Measurements from ENCODE around the gene FXYD7. TPM values are rescaled to one million over a fixed set of nuclear protein-coding genes. Genes with fewer than 3 reads are reported as not detected.

FXYD7 gene
- total and polyA plus RNA-seq, 2 of the 4 experiments (the other 2 are of a cell fraction): 0.31 TPM; not detected in 1

GRCh38 chr19:35176181-35176570 lies 33.1 kb downstream of the FXYD7 start:
- H3K23ac ChIP-seq (ENCODE audit: low read depth, low read length): no peak overlapping the region
- H4K5ac ChIP-seq (ENCODE audit: low read depth, low read length): no peak overlapping the region
- H3K9me1 ChIP-seq (ENCODE audit: insufficient read depth, low read length): no peaks in the 10 kb centered on the region
- H3K4me1 ChIP-seq (ENCODE audit: control insufficient read depth, insufficient read depth, low read length): no peaks in the 10 kb centered on the region
- TF ChIP-seq MAFK (IDR thresholded peaks at IDR 0.05; ENCODE audit: low read depth, low read length): no peak
- TF ChIP-seq RFX5 (IDR thresholded peaks at IDR 0.05; ENCODE audit: low read depth, low read length): no peak
- TF ChIP-seq ELK1 (IDR thresholded peaks at IDR 0.05; ENCODE audit: borderline replicate concordance, low read depth, low read length): no peak
- no peak for TF ChIP-seq FOS (IDR thresholded peaks at IDR 0.05; ENCODE audit: low read depth, low read length)
- no peak overlapping the region for H2BK15ac ChIP-seq (ENCODE audit: low read depth, low read length)
- no peak overlapping the region for H3K56ac ChIP-seq (ENCODE audit: extremely low read depth, insufficient read depth, low read length)
- no peak overlapping the region for H2BK120ac ChIP-seq (ENCODE audit: low read depth, low read length)
- H3K9me3 ChIP-seq (ENCODE audit: control insufficient read depth, insufficient read depth, low read length): no peaks in the 10 kb centered on the region; the same call in 1 of the 2 replicates
- no peaks in the 10 kb centered on the region for H3K79me1 ChIP-seq (ENCODE audit: low read depth in 1 of 2, low read length in 2 of 2)
- no TSS peak for BruUV-seq (replicated peaks)
- H4K8ac ChIP-seq (ENCODE audit: low read depth in 2 of 2, low read length in 2 of 2): no peak overlapping the region
- H2AK5ac ChIP-seq (ENCODE audit: low read depth, low read length): no peak overlapping the region
- DNase-seq (no peak), ATAC-seq (ENCODE audit: low read depth) (no peak)
- H2BK5ac ChIP-seq (ENCODE audit: low read depth, low read length, poor library complexity, severe bottlenecking): no peak overlapping the region
- H3K27ac ChIP-seq (ENCODE audit: insufficient read depth, low read length): no peak overlapping the region
- no peak overlapping the region for H3K4ac ChIP-seq (ENCODE audit: low read depth, low read length)
- no peak overlapping the region for H2AK9ac ChIP-seq (replicated peaks; ENCODE audit: low read depth, low read length, poor library complexity)
- POLR2A ChIA-PET (ENCODE audit: unreplicated experiment): no interaction called here
- WGBS, 2 experiments (ENCODE audit: extremely low coverage in 2 of 2, insufficient read length in 1 of 2): 86% methylated on average over 1 of the region's 3 CpGs; no CpG with 5 or more reads in 1 of the 2 experiments
- no peak overlapping the region for H3K9ac ChIP-seq (ENCODE audit: low read depth, low read length)
- no peaks in the 10 kb centered on the region for H4K20me1 ChIP-seq (ENCODE audit: insufficient read depth, low read length)
- no peak overlapping the region for H3K14ac ChIP-seq (replicated peaks; ENCODE audit: low read depth, low read length)
- peaks cover 2% of the 10 kb centered on the region; the same call in 1 of the 2 replicates for H3K27me3 ChIP-seq (ENCODE audit: control insufficient read depth, insufficient read depth, low read length)
- intact Hi-C loops (cut with micrococcal nuclease): no loop called here
- H4K91ac ChIP-seq (ENCODE audit: insufficient read depth, low read depth, low read length): no peak overlapping the region
- in situ Hi-C loops (cut with MboI; ENCODE audit: low sequenced_read_pairs): no loop called here
- dilution Hi-C loops (cut with HindIII; ENCODE audit: low sequenced_read_pairs, unreplicated experiment): no loop called here
- H3K4me3 ChIP-seq (ENCODE audit: insufficient read depth, low read depth, low read length): no peak overlapping the region
- H3K18ac ChIP-seq (ENCODE audit: low read depth, low read length): no peak overlapping the region
- no peak overlapping the region for H3K4me2 ChIP-seq (ENCODE audit: low read depth, low read length)
- no peak overlapping the region for H2BK20ac ChIP-seq (ENCODE audit: low read depth, low read length)
- H2AFZ ChIP-seq (replicated peaks; ENCODE audit: low read length, poor library complexity): peak overlapping the region; percentile 61
- no peaks in the 10 kb centered on the region; the same call in 1 of the 2 replicates for H3K36me3 ChIP-seq (ENCODE audit: control insufficient read depth, insufficient read depth, low read length)
- CTCF ChIA-PET: no interaction called here
